ENCODE data around the gene RNF103.
A peak's percentile ranks its signal among the peaks of the same experiment; 100 is the strongest.

- TF ChIP-seq CTCF (IDR thresholded peaks at IDR 0.05) (no peak), POLR2A (IDR thresholded peaks at IDR 0.05) (peak in 1 of 2 donors; percentile 4)
Observed at GRCh38 chr2:86622519-86623042, 1.1 kb downstream of the RNF103 start.

Measured in Peyer's patch (tissue), 4 donors.